SW480 (cell line): ENCODE data around the gene GGCX.
"Not testable (repeated sequence)": the region's sequence is repeated elsewhere in the genome, so short reads cannot be mapped to it uniquely, and the experiment has no call there.

ENCODE experiments used
- DNase-seq: peaks from one replicate; pipeline ENCODE4 v3.0.0-alpha.2; 2016; ENCODE audit warnings: low spot score

Gene GGCX

GRCh38 chr2:85561280-85562212 lies at the start of gene GGCX:
GGCX (minus strand) TSS chr2:85561493; CDS start chr2:85561428, 65 bp downstream.
- peak; percentile 96 for DNase-seq

- no peak for DNase-seq
Observed at GRCh38 chr2:85607268-85608215, 46.2 kb upstream of the GGCX start.

- DNase-seq, result no peak
Observed at GRCh38 chr2:85606116-85606455, 44.8 kb upstream of the GGCX start.

GRCh38 chr2:85605406-85606115 lies 44.3 kb upstream of the GGCX start:
- DNase-seq, result no peak

- DNase-seq, result no peak
Observed at GRCh38 chr2:85604568-85605339, 43.5 kb upstream of the GGCX start.

GRCh38 chr2:85604133-85604444 lies 42.8 kb upstream of the GGCX start:
- not testable (repeated sequence) for DNase-seq

- DNase-seq, result peak; percentile 92
Observed at GRCh38 chr2:85602476-85603234, 41.4 kb upstream of the GGCX start, which contains the start of gene TMEM150A. TMEM150A (minus strand) TSS chr2:85602698; CDS start chr2:85601948, 750 bp downstream.

- peak; percentile 36 for DNase-seq
Observed at GRCh38 chr2:85601771-85602475, 40.6 kb upstream of the GGCX start.

GRCh38 chr2:85600951-85601770 lies 39.9 kb upstream of the GGCX start:
- no peak for DNase-seq

- DNase-seq, result no peak
Observed at GRCh38 chr2:85600235-85600575, 38.9 kb upstream of the GGCX start.

- no peak for DNase-seq
Observed at GRCh38 chr2:85599468-85600234, 38.4 kb upstream of the GGCX start.

- DNase-seq, result no peak
Observed at GRCh38 chr2:85598594-85599340, 37.5 kb upstream of the GGCX start.

- no peak for DNase-seq
Observed at GRCh38 chr2:85597241-85597640, 35.9 kb upstream of the GGCX start.

GRCh38 chr2:85596486-85597143 lies 35.3 kb upstream of the GGCX start:
- no peak for DNase-seq

GRCh38 chr2:85596026-85596333 lies 34.7 kb upstream of the GGCX start:
- DNase-seq, result no peak

GRCh38 chr2:85595301-85596025 lies 34.2 kb upstream of the GGCX start, which contains the start of gene RNF181:
RNF181 (plus strand) TSS chr2:85595745; CDS start chr2:85595764, 19 bp downstream.
- DNase-seq, result peak; percentile 99
